ENCODE results near the gene METTL9. TPM values are rescaled to one million over a fixed set of nuclear protein-coding genes. Genes with fewer than 3 reads are reported as not detected.
"Not testable (repeated sequence)": the region's sequence is repeated elsewhere in the genome, so short reads cannot be mapped to it uniquely, and the experiment has no call there.

Gene METTL9
- total RNA-seq, 4 donors from 2014 or later, result 97.0 to 118 (median 108) TPM

DNA sequence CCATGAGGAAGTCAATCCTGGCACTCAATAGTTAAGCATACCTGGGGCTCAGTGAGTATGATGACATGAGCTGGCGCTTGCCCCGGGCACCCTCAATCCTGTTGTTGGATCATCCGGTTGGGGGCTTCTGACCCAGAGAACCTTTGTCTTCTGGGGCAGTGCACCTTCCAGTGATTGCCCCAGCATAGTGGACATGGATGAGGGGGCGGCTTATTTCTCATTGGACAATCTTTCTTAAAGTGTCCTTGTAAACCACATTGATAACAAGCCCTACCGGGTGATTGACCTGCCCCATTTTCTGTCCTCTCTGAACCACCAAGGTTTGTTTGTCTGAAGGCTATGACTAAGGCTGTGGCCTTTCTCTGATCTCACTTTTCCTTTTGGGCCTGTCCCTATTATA is 34.8 kb downstream of the METTL9 start:
- H3K27ac ChIP-seq, result no peak overlapping the region
- H3K4me1 ChIP-seq, result no peaks in the 10 kb centered on the region
- no peak overlapping the region for H3K4me3 ChIP-seq
- no peaks in the 10 kb centered on the region for H3K9me3 ChIP-seq
- no peaks in the 10 kb centered on the region for H3K27me3 ChIP-seq
- TF ChIP-seq, protein P1, sequence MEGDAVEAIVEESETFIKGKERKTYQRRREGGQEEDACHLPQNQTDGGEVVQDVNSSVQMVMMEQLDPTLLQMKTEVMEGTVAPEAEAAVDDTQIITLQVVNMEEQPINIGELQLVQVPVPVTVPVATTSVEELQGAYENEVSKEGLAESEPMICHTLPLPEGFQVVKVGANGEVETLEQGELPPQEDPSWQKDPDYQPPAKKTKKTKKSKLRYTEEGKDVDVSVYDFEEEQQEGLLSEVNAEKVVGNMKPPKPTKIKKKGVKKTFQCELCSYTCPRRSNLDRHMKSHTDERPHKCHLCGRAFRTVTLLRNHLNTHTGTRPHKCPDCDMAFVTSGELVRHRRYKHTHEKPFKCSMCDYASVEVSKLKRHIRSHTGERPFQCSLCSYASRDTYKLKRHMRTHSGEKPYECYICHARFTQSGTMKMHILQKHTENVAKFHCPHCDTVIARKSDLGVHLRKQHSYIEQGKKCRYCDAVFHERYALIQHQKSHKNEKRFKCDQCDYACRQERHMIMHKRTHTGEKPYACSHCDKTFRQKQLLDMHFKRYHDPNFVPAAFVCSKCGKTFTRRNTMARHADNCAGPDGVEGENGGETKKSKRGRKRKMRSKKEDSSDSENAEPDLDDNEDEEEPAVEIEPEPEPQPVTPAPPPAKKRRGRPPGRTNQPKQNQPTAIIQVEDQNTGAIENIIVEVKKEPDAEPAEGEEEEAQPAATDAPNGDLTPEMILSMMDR (IDR thresholded peaks at IDR 0.05), result no peak
- no peak for TF ChIP-seq POLR2A (IDR thresholded peaks at IDR 0.05)
- no peak for ATAC-seq
- WGBS, 2 donors (ENCODE audit: low coverage in 1 of 2), result 57% methylated on average over 1 of the region's 5 CpGs; no CpG with 5 or more reads in 1 of the 2 donors
- H3K36me3 ChIP-seq, result peaks cover 0 to 60% of the 10 kb centered on the region in 2 donors

DNA sequence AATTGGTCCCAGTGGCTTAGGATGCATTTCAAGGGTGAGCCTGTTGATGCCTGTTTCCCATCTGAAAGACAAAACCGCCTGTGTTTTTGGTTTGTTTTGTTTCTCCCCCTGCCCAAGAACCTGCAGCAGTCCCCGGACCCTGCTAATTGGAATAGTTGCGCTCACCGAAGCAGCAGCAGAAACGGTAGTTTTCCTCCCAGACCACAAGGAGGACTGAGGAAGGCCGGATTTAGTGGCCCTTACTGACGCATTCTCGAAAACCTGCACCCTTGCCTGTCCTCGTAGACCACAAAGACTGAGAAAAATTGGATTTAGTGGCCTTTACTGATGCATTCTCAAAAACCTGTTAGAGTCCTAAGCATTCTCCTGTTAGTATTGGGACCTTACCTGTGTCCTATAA is 36.3 kb downstream of the METTL9 start:
- H3K36me3 ChIP-seq, result peaks cover 0 to 45% of the 10 kb centered on the region in 2 donors
- not testable (repeated sequence) for ATAC-seq, H3K27me3 ChIP-seq, H3K4me3 ChIP-seq, H3K27ac ChIP-seq, H3K9me3 ChIP-seq, H3K4me1 ChIP-seq
- WGBS, 2 donors (ENCODE audit: low coverage in 1 of 2), result 71 to 98% methylated on average over 3 to 5 of the region's 9 CpGs

DNA sequence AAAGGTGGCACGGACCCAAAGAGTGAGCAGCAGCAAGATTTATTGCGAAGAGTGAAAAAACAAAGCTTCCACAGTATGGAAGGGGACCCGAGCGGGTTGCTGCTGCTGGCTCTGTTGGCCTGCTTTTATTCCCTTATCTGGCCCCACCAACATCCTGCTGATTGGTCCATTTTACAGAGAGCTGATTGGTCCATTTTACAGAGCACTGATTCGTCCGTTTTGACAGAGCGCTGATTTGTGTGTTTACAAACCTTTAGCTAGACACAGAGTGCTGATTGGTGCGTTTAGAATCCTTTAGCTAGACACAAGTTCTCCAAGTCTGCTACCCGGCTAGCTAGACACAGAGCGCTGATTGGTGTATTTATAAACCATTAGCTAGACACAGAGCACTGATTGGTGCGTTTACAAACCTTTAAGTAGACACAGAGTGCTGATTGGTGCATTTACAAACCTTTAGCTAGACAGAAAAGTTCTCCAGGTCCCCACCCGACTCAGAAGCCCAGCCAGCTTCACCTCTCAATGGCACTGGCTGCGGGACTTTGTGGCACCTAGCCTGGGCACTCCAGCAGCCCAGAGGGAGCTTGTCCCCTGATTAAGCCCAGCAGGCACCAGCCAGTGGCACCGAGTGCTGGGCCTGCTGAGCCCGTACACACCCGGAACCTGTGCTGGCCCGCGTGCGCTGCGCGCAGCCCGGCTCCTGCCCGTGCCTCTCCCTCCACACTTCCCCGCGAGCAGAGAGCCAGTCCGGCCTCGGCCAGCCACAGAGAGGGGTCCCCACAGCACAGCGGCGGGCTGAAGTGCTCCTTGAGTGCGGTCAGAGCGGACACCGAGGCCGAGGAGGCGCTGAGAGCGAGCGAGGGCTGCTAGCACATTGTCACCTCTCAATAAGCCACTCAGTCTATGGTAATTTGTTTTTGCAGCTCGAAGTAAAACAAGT is 37.9 kb downstream of the METTL9 start:
- TF ChIP-seq POLR2A (IDR thresholded peaks at IDR 0.05), result no peak
- no peak for TF ChIP-seq POLR2AphosphoS5 (IDR thresholded peaks at IDR 0.05)
- TF ChIP-seq, protein P1 (IDR thresholded peaks at IDR 0.05), result no peak
- no peak for TF ChIP-seq EP300 (IDR thresholded peaks at IDR 0.05)
- Histone ChIP-seq H3K27me3 (no peaks in the 10 kb centered on the region), H3K4me1 (no peaks in the 10 kb centered on the region), H3K4me3 (no peak overlapping the region), H3K36me3 (peaks cover 0 to 39% of the 10 kb centered on the region in 2 donors), H3K9me3 (no peaks in the 10 kb centered on the region), H3K27ac (no peak overlapping the region)
- 87 to 100% methylated on average over 1 to 10 of the region's 37 CpGs for WGBS, 2 donors (ENCODE audit: low coverage in 1 of 2)
- ATAC-seq, result no peak

DNA sequence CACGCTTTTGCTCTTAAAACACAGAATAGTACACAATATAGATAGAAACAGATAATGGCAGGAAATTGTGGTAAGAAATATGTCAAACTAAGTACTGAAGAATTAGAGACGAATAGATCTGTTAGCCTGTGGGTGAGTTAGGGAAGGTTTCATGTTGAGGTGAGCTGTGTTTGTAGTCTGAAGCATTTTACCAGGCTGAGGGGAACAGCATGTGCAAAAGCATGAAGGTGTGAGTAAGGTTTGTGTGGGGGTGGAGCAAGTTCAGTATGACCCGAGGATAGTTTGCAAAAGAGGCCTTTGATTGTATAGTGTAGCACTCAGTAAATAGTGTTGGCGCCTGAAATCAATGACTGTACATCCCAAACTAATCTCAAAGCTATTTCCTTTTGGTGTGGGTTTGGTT is 39.2 kb downstream of the METTL9 start:
- TF ChIP-seq POLR2A (IDR thresholded peaks at IDR 0.05) (no peak), POLR2AphosphoS5 (IDR thresholded peaks at IDR 0.05) (no peak), EP300 (IDR thresholded peaks at IDR 0.05) (no peak)
- TF ChIP-seq, protein P1 (IDR thresholded peaks at IDR 0.05), result no peak
- ATAC-seq, result no peak

DNA sequence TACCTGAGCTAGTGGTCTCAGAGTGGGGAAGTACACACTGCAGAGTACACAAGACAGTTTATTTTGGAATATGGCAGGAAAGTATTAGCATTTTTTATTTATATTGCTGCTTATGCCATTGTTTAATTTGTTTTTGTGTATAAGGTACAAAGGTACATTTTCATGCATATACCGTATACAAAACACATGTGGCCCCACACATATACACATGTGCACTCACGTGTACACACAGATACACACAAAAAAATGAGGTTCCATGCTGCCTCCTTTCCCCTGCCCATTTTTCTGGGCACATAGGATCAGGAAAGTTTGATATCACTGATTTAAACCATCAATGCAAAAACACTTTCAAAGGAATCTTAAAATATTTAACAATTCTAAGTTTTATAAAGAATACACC is 40.1 kb downstream of the METTL9 start:
- H3K27ac ChIP-seq, result no peak overlapping the region
- no peaks in the 10 kb centered on the region for H3K9me3 ChIP-seq
- peaks cover 0 to 14% (median 0%) of the 10 kb centered on the region in 3 donors for H3K4me1 ChIP-seq
- H3K4me3 ChIP-seq, result no peak overlapping the region
- no peak for ATAC-seq
- no peaks in the 10 kb centered on the region for H3K27me3 ChIP-seq
- H3K36me3 ChIP-seq, result peaks cover 0 to 26% of the 10 kb centered on the region in 2 donors
- TF ChIP-seq POLR2AphosphoS5 (IDR thresholded peaks at IDR 0.05) (no peak), POLR2A (IDR thresholded peaks at IDR 0.05) (no peak), EP300 (IDR thresholded peaks at IDR 0.05) (no peak)
- TF ChIP-seq, protein P1 (IDR thresholded peaks at IDR 0.05), result no peak
- WGBS, 2 donors (ENCODE audit: low coverage in 1 of 2), result 82 to 100% methylated on average over 1 to 2 of the region's 2 CpGs

More for the DNA sequence above, 39.2 kb downstream of the METTL9 start:
- WGBS, 2 donors (ENCODE audit: low coverage in 1 of 2), result 68 to 72% methylated on average over 4 of the region's 4 CpGs
- Histone ChIP-seq H3K27me3 (no peaks in the 10 kb centered on the region), H3K36me3 (peaks cover 0 to 34% of the 10 kb centered on the region in 2 donors), H3K9me3 (no peaks in the 10 kb centered on the region), H3K4me1 (peaks cover 0 to 11% (median 0%) of the 10 kb centered on the region in 3 donors), H3K4me3 (no peak overlapping the region), H3K27ac (no peak overlapping the region)

All from gastroesophageal sphincter (tissue), 4 donors.